HepG2 (cell line): ENCODE measurements around the gene HBA2. TPM values are rescaled to one million over a fixed set of nuclear protein-coding genes. Genes with fewer than 3 reads are reported as not detected.

Source experiments
- HNF4A ChIP-seq: sonication (generic); formaldehyde crosslinking; IDR thresholded peaks from 2 replicates; pipeline ENCODE4 v1.4.0; 2020; ENCODE audit warnings: missing genetic modification reagents
- MAZ ChIP-seq, 2 experiments: sonication (generic) in 1 of 2; formaldehyde crosslinking in 1 of 2; IDR thresholded peaks; 2 replicates each; pipeline versions ENCODE4 v1.5.0 to v1.6.1; 2012 to 2020; ENCODE audit warnings: low read depth in 2 of 2, mild to moderate bottlenecking in 2 of 2, borderline replicate concordance in 1 of 2, improper control_type of control experiment in 1 of 2, low read length in 1 of 2, missing genetic modification reagents in 1 of 2, moderate library complexity in 1 of 2
- NFE2L2 ChIP-seq: fragments of 150-350 bp; IDR thresholded peaks from 2 replicates; pipeline ENCODE4 v1.6.1; 2014; ENCODE audit warnings: low read length
- NR3C1 ChIP-seq: sonication (generic); formaldehyde crosslinking; IDR thresholded peaks from 2 replicates; pipeline ENCODE4 v1.4.0; 2020; ENCODE audit warnings: missing genetic modification reagents
- PHF5A ChIP-seq: IDR thresholded peaks from one replicate; pipeline ENCODE4 v1.6.1; 2018; ENCODE audit warnings: low read depth, missing genetic modification reagents; ENCODE audit not compliant: unreplicated experiment
- PLRG1 ChIP-seq: fragments of 450-650 bp; conservative IDR thresholded peaks from 2 replicates; pipeline ENCODE4 v1.6.1; 2016
- PRDM10 ChIP-seq: sonication (generic); formaldehyde crosslinking; IDR thresholded peaks from 2 replicates; pipeline ENCODE4 v1.4.0; 2020; ENCODE audit warnings: low read depth, missing genetic modification reagents
- PRPF4 ChIP-seq: fragments of 200-400 bp; formaldehyde crosslinking; IDR thresholded peaks from 2 replicates; pipeline ENCODE4 v1.6.1; 2016; ENCODE audit warnings: low read length, low read depth; ENCODE audit not compliant: poor library complexity, severe bottlenecking
- RXRB ChIP-seq: IDR thresholded peaks from 2 replicates; pipeline ENCODE4 v1.6.1; 2016; ENCODE audit warnings: borderline replicate concordance, missing genetic modification reagents, missing compliant biosample characterization
- SMAD1 ChIP-seq: sonication (generic); formaldehyde crosslinking; IDR thresholded peaks from 2 replicates; pipeline ENCODE4 v1.4.0; 2020; ENCODE audit warnings: missing genetic modification reagents, low read depth, mild to moderate bottlenecking, borderline replicate concordance
- TBP ChIP-seq: sonication (generic); formaldehyde crosslinking; IDR thresholded peaks from 2 replicates; pipeline ENCODE4 v1.5.0; 2020; ENCODE audit warnings: missing genetic modification reagents
- U2AF2 ChIP-seq: fragments of 200-400 bp; formaldehyde crosslinking; IDR thresholded peaks from 2 replicates; pipeline ENCODE4 v1.6.1; 2017; ENCODE audit warnings: low read depth, mild to moderate bottlenecking, low read length
- ZBTB7A ChIP-seq: sonication (generic); formaldehyde crosslinking; IDR thresholded peaks from 2 replicates; pipeline ENCODE4 v1.8.0; 2022; ENCODE audit warnings: mild to moderate bottlenecking, missing genetic modification reagents
- ZNF101 ChIP-seq: sonication (generic); formaldehyde crosslinking; IDR thresholded peaks from 2 replicates; pipeline ENCODE4 v1.4.0; 2020; ENCODE audit warnings: mild to moderate bottlenecking, low read depth, missing genetic modification reagents, borderline replicate concordance
- ZNF430 ChIP-seq: sonication (generic); formaldehyde crosslinking; IDR thresholded peaks from 2 replicates; pipeline ENCODE4 v1.9.0; 2021; ENCODE audit warnings: mild to moderate bottlenecking, missing genetic modification reagents
- ZNF550 ChIP-seq: sonication (generic); formaldehyde crosslinking; IDR thresholded peaks from 2 replicates; pipeline ENCODE4 v1.4.0; 2020; ENCODE audit warnings: mild to moderate bottlenecking, missing genetic modification reagents, borderline replicate concordance
- ZNF557 ChIP-seq: sonication (generic); formaldehyde crosslinking; IDR thresholded peaks from 2 replicates; pipeline ENCODE4 v1.4.0; 2020; ENCODE audit warnings: missing genetic modification reagents
- ZNF780A ChIP-seq: sonication (generic); formaldehyde crosslinking; IDR thresholded peaks from 2 replicates; pipeline ENCODE4 v1.8.0; 2022; ENCODE audit warnings: mild to moderate bottlenecking, missing genetic modification reagents, moderate library complexity
- polyA plus RNA-seq, 8 experiments: library from polyadenylated mRNA; depleted of rRNA in 3 of 8; stranded (reverse) in 7 of 8; unstranded in 1 of 8; fragments of >200 nt; fragmentation: Illumina TruSeq in 4 of 8; extraction: Trizol in 4 of 8; gene quantifications; 2 replicates each; pipeline versions ENCODE4 v1.2.1 to v1.2.3, GENCODE V29; 2011 to 2016; ENCODE audit warnings: low read depth in 4 of 8, missing spikeins in 1 of 8, mixed read lengths in 1 of 8; ENCODE audit not compliant: insufficient read depth in 1 of 8
- total RNA-seq, 5 experiments: library from RNA; depleted of rRNA; stranded (reverse); fragments of >200 nt; fragmentation: Illumina TruSeq; extraction: Trizol; gene quantifications; 2 replicates each; pipeline ENCODE4 v1.2.3, GENCODE V29; 2016; ENCODE audit warnings: low read depth in 1 of 5
- TF ChIP-seq, protein P1 (sequence below): sonication (generic); formaldehyde crosslinking; IDR thresholded peaks from 2 replicates; pipeline ENCODE4 v1.4.0; 2020; ENCODE audit warnings: missing genetic modification reagents, mild to moderate bottlenecking, borderline replicate concordance
- TF ChIP-seq, protein P2 (sequence below): sonication (generic); formaldehyde crosslinking; IDR thresholded peaks from 2 replicates; pipeline ENCODE4 v1.8.0; 2022; ENCODE audit warnings: missing genetic modification reagents, mild to moderate bottlenecking, moderate library complexity, borderline replicate concordance

HBA2 gene
- total and polyA plus RNA-seq, 2 of the 13 experiments (the other 11 are each of a cell fraction or from before 2014, with no cell fraction given), result not detected

- no peak for TF ChIP-seq PHF5A
- TF ChIP-seq SMAD1 (CRISPR knock-in tag), result no peak
- TF ChIP-seq ZBTB7A, result peak; percentile 98
- no peak for TF ChIP-seq HNF4A
- TF ChIP-seq PLRG1, result no peak
- TF ChIP-seq MAZ (IDR thresholded peaks at IDR 0.05; ENCODE audit: borderline replicate concordance, low read depth, low read length), result 0 out of 2 replicates have a peak, but pooled peaks have one; percentile 30
- peak; percentile 98 for TF ChIP-seq MAZ (CRISPR knock-in tag; IDR thresholded peaks at IDR 0.05; ENCODE audit: low read depth)
- no peak for TF ChIP-seq NR3C1 (CRISPR knock-in tag)
- TF ChIP-seq TBP, result no peak
- no peak for TF ChIP-seq NFE2L2
- TF ChIP-seq, protein P1, sequence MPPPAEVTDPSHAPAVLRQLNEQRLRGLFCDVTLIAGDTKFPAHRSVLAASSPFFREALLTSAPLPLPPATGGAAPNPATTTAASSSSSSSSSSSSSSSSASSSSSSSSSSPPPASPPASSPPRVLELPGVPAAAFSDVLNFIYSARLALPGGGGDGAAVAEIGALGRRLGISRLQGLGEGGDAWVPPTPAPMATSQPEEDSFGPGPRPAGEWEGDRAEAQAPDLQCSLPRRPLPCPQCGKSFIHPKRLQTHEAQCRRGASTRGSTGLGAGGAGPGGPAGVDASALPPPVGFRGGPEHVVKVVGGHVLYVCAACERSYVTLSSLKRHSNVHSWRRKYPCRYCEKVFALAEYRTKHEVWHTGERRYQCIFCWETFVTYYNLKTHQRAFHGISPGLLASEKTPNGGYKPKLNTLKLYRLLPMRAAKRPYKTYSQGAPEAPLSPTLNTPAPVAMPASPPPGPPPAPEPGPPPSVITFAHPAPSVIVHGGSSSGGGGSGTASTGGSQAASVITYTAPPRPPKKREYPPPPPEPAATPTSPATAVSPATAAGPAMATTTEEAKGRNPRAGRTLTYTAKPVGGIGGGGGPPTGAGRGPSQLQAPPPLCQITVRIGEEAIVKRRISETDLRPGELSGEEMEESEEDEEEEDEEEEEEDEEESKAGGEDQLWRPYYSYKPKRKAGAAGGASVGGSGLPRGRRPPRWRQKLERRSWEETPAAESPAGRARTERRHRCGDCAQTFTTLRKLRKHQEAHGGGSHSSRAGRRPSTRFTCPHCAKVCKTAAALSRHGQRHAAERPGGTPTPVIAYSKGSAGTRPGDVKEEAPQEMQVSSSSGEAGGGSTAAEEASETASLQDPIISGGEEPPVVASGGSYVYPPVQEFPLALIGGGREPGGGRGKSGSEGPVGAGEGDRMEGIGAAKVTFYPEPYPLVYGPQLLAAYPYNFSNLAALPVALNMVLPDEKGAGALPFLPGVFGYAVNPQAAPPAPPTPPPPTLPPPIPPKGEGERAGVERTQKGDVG, result peak; percentile 63; the same call in 1 of the 2 replicates
- TF ChIP-seq PRDM10 (CRISPR knock-in tag), result no peak
- TF ChIP-seq ZNF101 (CRISPR knock-in tag), result peak; percentile 94; the same call in 1 of the 2 replicates
- peak; percentile 73 for TF ChIP-seq RXRB (CRISPR knock-in tag)
- peak; percentile 98 for TF ChIP-seq ZNF430 (CRISPR knock-in tag)
- TF ChIP-seq PRPF4, result no peak
- peak; percentile 99 for TF ChIP-seq ZNF780A (CRISPR knock-in tag)
- TF ChIP-seq, protein P2, sequence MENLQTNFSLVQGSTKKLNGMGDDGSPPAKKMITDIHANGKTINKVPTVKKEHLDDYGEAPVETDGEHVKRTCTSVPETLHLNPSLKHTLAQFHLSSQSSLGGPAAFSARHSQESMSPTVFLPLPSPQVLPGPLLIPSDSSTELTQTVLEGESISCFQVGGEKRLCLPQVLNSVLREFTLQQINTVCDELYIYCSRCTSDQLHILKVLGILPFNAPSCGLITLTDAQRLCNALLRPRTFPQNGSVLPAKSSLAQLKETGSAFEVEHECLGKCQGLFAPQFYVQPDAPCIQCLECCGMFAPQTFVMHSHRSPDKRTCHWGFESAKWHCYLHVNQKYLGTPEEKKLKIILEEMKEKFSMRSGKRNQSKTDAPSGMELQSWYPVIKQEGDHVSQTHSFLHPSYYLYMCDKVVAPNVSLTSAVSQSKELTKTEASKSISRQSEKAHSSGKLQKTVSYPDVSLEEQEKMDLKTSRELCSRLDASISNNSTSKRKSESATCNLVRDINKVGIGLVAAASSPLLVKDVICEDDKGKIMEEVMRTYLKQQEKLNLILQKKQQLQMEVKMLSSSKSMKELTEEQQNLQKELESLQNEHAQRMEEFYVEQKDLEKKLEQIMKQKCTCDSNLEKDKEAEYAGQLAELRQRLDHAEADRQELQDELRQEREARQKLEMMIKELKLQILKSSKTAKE (CRISPR knock-in tag), result peak; percentile 87; the same call in 1 of the 2 replicates
- peak; percentile 85 for TF ChIP-seq ZNF557 (CRISPR knock-in tag)
- TF ChIP-seq U2AF2, result no peak
- no peak for TF ChIP-seq ZNF550
Observed at GRCh38 chr16:180681-181564, 8.2 kb downstream of the HBA2 start (continued).
